OCI-LY7 (cell line): ENCODE results near the gene DPM3. TPM values are rescaled to one million over a fixed set of nuclear protein-coding genes. Genes with fewer than 3 reads are reported as not detected.

ENCODE experiments used
- BruUV-seq: library from RNA; stranded (reverse); fragments of 400-500 nt; replicated peaks from 2 replicates; lab custom pipeline; 2021; lab: Mats Ljungman, UMichigan
- CTCF ChIA-PET: fragments of 300-600 bp; sonication (Branson Sonifier 250); formaldehyde crosslinking; loops from one replicate; lab custom pipeline; 2022; ENCODE audit warnings: antibody characterized with exemption; ENCODE audit not compliant: unreplicated experiment; lab: Charles Lee
- POLR2A ChIA-PET: fragments of 300-600 bp; sonication (Branson Sonifier 250); formaldehyde crosslinking; loops from one replicate; lab custom pipeline; 2022; ENCODE audit warnings: antibody characterized with exemption; lab: Charles Lee
- DNase-seq: peaks from one replicate; pipeline ENCODE4 v3.0.0-alpha.2; 2015; ENCODE audit warnings: low spot score
- H2AFZ ChIP-seq: fragments of 200-600 bp; sonication (generic), shearing (Covaris generic); 2 replicates; pipeline ENCODE4 v1.6.1; 2014; ENCODE audit warnings: mild to moderate bottlenecking, antibody characterized with exemption, low read length, moderate library complexity
- H3K27ac ChIP-seq: fragments of 200-600 bp; sonication (generic); 2 replicates; pipeline ENCODE4 v1.5.1; 2014; ENCODE audit warnings: mixed run types, low read depth, mild to moderate bottlenecking, moderate library complexity, low read length, inconsistent platforms; ENCODE audit not compliant: poor library complexity, severe bottlenecking
- H3K36me3 ChIP-seq: fragments of 200-600 bp; sonication (generic); 2 replicates; pipeline ENCODE4 v1.6.1; 2014; ENCODE audit warnings: mild to moderate bottlenecking, antibody characterized with exemption, low read length, moderate library complexity, mixed read lengths; ENCODE audit not compliant: insufficient read depth
- H3K4me1 ChIP-seq: fragments of 200-600 bp; sonication (generic); 2 replicates; pipeline ENCODE4 v1.5.1; 2014; ENCODE audit warnings: mild to moderate bottlenecking, low read length; ENCODE audit not compliant: insufficient read depth, poor library complexity, severe bottlenecking
- H3K4me2 ChIP-seq: fragments of 200-600 bp; sonication (generic); 2 replicates; pipeline ENCODE4 v1.6.1; 2014; ENCODE audit warnings: mild to moderate bottlenecking, low read length
- H3K4me3 ChIP-seq: fragments of 200-600 bp; sonication (generic); 2 replicates; pipeline ENCODE4 v1.5.1; 2014; ENCODE audit warnings: mild to moderate bottlenecking, low read depth, low read length; ENCODE audit not compliant: poor library complexity, severe bottlenecking
- H3K79me2 ChIP-seq: fragments of 200-600 bp; sonication (generic); 2 replicates; pipeline ENCODE4 v1.6.1; 2016; ENCODE audit warnings: low read depth, mild to moderate bottlenecking, low read length, moderate library complexity, mixed read lengths; ENCODE audit not compliant: insufficient read depth
- H3K9me2 ChIP-seq: fragments of 200-600 bp; sonication (generic); 2 replicates; pipeline ENCODE4 v1.6.1; 2016; ENCODE audit warnings: mild to moderate bottlenecking, low read length, mixed read lengths; ENCODE audit not compliant: insufficient read depth
- H3K9me3 ChIP-seq: fragments of 200-600 bp; sonication (generic); 2 replicates; pipeline ENCODE4 v1.6.1; 2014; ENCODE audit warnings: mild to moderate bottlenecking, mixed run types, low read length, mixed read lengths
- H4K20me1 ChIP-seq: fragments of 200-600 bp; sonication (generic); 2 replicates; pipeline ENCODE4 v1.6.1; 2014; ENCODE audit warnings: mild to moderate bottlenecking, antibody characterized with exemption, low read length, moderate library complexity, mixed read lengths; ENCODE audit not compliant: insufficient read depth
- EZH2phosphoT487 ChIP-seq: fragments of 200-600 bp; sonication (generic); IDR thresholded peaks from 2 replicates; pipeline ENCODE4 v1.6.1; 2018; ENCODE audit warnings: low read depth, borderline replicate concordance, mild to moderate bottlenecking, mixed run types, antibody characterized with exemption, low read length, moderate library complexity, mixed read lengths
- intact Hi-C: fragments of 100-400 bp; cut with micrococcal nuclease; formaldehyde crosslinking; loops from one replicate; pipeline ENCODE4 v1.10.0; 2022; ENCODE audit not compliant: unreplicated experiment
- total RNA-seq, 2 experiments: library from RNA; depleted of rRNA in 1 of 2; stranded (reverse); fragments of >200 nt in 1 of 2; shearing (Covaris generic) in 1 of 2; gene quantifications; 2 replicates each; pipeline ENCODE4 v1.2.3, GENCODE V29; 2014 to 2022
- TF ChIP-seq, protein P1 (sequence below): fragments of 200-600 bp; sonication (generic); conservative IDR thresholded peaks from 2 replicates; pipeline ENCODE4 v1.5.1; 2014; ENCODE audit warnings: mild to moderate bottlenecking, antibody characterized with exemption, low read length, moderate library complexity, mixed read lengths

Gene DPM3
- total RNA-seq, 2 experiments from 2014 or later, result 32.5 to 65.9 TPM

DNA sequence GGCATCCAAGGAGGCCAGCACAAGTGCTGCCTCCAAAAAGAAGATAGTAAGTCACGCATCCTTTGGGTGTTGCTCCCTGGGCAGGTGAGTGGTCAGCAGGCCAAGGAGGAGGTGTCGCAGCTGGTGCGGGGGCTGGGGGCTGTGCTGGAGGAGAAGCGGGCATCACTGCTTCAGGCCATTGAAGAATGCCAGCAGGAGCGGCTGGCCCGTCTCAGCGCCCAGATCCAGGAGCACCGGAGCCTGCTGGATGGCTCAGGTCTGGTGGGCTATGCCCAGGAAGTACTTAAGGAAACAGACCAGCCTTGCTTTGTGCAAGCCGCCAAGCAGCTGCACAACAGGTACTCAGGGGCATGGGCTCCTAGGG is 37.6 kb upstream of the DPM3 start:
- intact Hi-C loops, result loop anchor here (5.0 kb wide), 1 partner anchor 144 kb away; the partner anchor contains the start of gene RUSC1
- no peaks in the 10 kb centered on the region for H3K9me3 ChIP-seq

DNA sequence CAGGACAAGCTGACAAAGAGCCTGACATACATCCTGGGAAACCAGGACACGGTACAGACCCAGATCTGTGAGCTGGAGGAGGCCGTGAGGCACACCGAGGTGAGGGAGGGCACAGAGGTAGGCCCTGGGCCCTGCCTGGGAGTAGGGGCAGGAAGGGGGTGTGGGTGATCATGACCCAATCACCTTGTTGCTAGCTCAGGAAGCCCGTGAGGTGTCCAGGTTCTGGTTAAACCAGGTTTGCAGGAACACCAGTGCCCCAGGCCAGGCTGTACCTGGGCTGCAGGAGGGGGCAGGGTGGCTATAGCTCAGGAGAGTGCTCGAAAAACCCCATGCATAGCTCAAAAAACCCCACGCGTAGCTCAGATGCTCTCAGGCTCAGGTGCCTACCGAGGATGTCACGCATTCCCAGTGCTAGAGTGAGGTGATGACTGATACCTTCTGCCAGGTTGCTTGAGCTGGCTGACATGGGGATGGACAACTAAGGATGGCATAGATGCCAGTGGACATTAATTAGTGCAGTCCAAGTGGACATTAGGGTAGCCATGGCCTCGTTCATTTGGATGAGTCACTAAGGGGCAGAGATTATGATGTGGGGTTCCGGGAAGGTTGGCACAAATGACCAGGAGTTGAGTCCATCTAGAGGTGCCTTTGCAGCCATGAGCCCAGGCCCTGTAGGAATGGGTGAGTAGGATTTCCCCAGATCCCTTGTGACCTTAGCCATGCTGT is 37.0 kb upstream of the DPM3 start:
- H3K4me3 ChIP-seq, result peak overlapping the region; percentile 4
- 0 out of 2 replicates have a peak overlapping the region, but pooled peaks have one; percentile 8 for H3K4me2 ChIP-seq
- no peaks in the 10 kb centered on the region for H4K20me1 ChIP-seq
- peaks cover 25% of the 10 kb centered on the region for H3K4me1 ChIP-seq
- H3K36me3 ChIP-seq, result no peaks in the 10 kb centered on the region
- CTCF ChIA-PET, result interaction anchor here (1.0 to 1.3 kb wide), 2 partner anchors 8 to 16 kb away, joined by 3 to 4 read pairs; no protein-coding TSS in a partner anchor
- no peaks in the 10 kb centered on the region for H3K9me3 ChIP-seq
- no peaks in the 10 kb centered on the region for H3K9me2 ChIP-seq
- intact Hi-C loops, result loop anchor here (5.0 kb wide), 1 partner anchor 145 kb away; the partner anchor contains the start of gene RUSC1
- no peak for DNase-seq
- POLR2A ChIA-PET, result interaction anchor here (0.6 to 1.2 kb wide), 2 partner anchors 49 to 955 kb away, joined by 4 read pairs; no protein-coding TSS in a partner anchor
- no peak overlapping the region for H3K27ac ChIP-seq
- no peak overlapping the region for H2AFZ ChIP-seq
- TF ChIP-seq EZH2phosphoT487, result no peak
- TF ChIP-seq, protein P1, sequence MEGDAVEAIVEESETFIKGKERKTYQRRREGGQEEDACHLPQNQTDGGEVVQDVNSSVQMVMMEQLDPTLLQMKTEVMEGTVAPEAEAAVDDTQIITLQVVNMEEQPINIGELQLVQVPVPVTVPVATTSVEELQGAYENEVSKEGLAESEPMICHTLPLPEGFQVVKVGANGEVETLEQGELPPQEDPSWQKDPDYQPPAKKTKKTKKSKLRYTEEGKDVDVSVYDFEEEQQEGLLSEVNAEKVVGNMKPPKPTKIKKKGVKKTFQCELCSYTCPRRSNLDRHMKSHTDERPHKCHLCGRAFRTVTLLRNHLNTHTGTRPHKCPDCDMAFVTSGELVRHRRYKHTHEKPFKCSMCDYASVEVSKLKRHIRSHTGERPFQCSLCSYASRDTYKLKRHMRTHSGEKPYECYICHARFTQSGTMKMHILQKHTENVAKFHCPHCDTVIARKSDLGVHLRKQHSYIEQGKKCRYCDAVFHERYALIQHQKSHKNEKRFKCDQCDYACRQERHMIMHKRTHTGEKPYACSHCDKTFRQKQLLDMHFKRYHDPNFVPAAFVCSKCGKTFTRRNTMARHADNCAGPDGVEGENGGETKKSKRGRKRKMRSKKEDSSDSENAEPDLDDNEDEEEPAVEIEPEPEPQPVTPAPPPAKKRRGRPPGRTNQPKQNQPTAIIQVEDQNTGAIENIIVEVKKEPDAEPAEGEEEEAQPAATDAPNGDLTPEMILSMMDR, result no peak
- peaks cover 5% of the 10 kb centered on the region; the same call in 1 of the 2 replicates for H3K79me2 ChIP-seq
- no TSS peak for BruUV-seq

More for the DNA sequence above, 37.6 kb upstream of the DPM3 start:
- no peaks in the 10 kb centered on the region for H3K9me2 ChIP-seq
- no peak overlapping the region for H3K4me3 ChIP-seq
- BruUV-seq, result no TSS peak
- H3K36me3 ChIP-seq, result no peaks in the 10 kb centered on the region
- peaks cover 24% of the 10 kb centered on the region for H3K4me1 ChIP-seq
- no peaks in the 10 kb centered on the region; the same call in 1 of the 2 replicates for H3K79me2 ChIP-seq
- POLR2A ChIA-PET, result interaction anchor here (1.2 kb wide), 1 partner anchor 49 kb away, joined by 4 read pairs; no protein-coding TSS in a partner anchor
- no peak overlapping the region for H2AFZ ChIP-seq
- no peak overlapping the region for H3K4me2 ChIP-seq
- DNase-seq, result no peak
- H3K27ac ChIP-seq, result no peak overlapping the region
- TF ChIP-seq, protein P1, result no peak
- TF ChIP-seq EZH2phosphoT487, result no peak
- no peaks in the 10 kb centered on the region for H4K20me1 ChIP-seq
- CTCF ChIA-PET, result interaction anchor here (1.0 to 1.3 kb wide), 2 partner anchors 7 to 15 kb away, joined by 3 to 4 read pairs; no protein-coding TSS in a partner anchor
